ENCODE data around the gene TAS2R1.

- TF ChIP-seq CTCF (conservative IDR thresholded peaks at IDR 0.05) (no peak), ZFX (IDR thresholded peaks at IDR 0.05) (no peak)
These were observed 37.8 kb upstream of the TAS2R1 start for GRCh38 chr5:9667906-9668305.

All from C4-2B (cell line).